CD1c-positive myeloid dendritic cell (primary cell): Measurements from ENCODE around the gene CTNNA2.
"Not testable (repeated sequence)": the region's sequence is repeated elsewhere in the genome, so short reads cannot be mapped to it uniquely, and the experiment has no call there.

Experiments
- DNase-seq: peaks from one replicate; pipeline ENCODE4 v3.0.0-alpha.2; 2016; ENCODE audit errors: extremely low spot score

The CTNNA2 gene

DNA sequence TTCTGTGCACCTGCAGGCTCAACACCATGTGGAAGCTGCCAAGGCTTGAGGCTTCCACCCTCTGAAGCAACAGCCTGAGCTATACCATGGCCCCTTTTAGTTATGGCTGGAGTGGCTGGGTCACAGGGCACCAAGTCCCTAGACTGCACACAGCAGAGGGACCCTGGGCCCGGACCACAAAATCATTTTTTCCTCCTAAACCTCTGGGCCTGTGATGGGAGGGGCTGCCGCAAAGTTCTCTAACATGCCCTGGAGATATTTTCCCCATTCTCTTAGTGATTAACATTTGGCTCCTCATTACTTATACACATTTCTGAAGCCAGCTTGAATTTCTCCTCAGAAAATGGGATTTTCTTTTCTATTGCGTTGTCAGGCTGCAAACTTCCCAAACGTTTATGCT lies 691.1 kb downstream of the CTNNA2 start:
- not testable (repeated sequence) for DNase-seq

DNA sequence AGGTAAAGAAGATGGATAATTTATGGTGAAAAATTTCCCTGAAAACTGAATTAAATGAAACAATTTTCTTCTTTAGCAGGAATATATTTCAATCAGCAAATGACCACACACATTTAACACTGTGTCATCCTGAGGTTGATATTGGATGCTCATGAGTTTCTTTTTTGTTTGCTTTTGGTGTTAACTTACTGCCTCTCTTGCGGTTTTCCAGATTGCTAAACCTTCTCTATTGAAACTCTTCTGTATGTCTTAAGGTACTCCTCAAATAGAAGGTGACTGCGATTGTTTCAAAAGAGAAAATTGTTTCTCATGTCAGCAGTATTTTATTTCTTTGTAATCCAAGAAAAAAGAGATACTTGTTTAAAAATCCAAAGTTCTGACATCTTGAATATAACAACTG lies 692.6 kb downstream of the CTNNA2 start:
- no peak for DNase-seq

DNA sequence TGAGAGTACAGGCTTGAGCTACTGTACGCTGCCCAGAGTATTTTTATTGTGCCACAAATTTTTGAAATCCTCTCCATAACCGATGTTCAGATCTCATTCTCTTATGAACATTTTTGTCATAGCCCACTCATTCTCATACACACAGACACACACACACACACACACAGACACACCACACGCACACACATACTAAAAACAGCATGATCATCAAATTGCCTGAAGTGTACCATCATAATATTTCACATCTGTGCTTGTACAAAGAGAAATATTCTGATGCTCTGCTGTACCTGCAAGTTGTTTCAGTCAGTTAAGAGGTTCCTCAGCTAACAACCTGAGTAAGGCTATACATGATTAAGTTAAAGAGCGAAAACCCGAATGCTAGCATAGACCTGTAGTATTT lies 696.6 kb downstream of the CTNNA2 start:
- DNase-seq: no peak

DNA sequence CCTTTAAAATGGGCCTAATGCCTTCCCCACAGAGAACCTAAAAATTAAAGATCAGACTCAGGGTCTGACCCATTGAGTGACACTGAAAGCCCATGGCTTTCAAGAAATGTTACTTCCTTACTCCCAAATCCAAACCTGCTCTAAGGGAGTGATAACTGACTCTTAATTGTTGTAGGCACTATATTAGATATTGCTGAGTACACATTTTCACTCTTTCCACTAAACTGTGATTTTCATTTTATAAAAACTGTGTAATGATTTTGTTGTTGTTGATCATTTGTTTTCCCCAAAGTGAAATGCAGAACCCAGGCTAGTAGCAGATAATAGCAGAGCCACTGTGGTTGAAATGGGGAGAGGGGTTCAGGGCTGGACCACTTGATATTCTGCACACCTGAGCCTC lies 704.6 kb downstream of the CTNNA2 start:
- no peak for DNase-seq

DNA sequence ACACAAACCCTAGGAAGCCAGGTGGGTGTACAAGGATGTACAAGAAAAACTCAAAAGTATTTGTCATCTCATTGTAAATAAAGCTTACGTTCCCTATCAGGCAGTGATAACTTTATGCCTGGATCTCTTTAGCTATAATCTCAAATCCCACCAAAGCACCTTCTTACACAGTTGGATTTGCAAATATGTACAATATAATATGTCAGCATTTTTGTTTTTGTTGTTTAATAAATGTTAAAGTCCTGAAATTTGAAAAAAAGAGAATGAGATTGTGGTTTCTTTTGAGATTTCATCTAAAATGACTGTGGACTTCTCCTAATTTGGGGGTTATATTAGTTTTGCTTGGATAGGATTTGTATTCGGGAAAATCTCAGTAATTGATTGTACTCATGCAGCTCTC lies 709.8 kb downstream of the CTNNA2 start:
- DNase-seq: no peak

DNA sequence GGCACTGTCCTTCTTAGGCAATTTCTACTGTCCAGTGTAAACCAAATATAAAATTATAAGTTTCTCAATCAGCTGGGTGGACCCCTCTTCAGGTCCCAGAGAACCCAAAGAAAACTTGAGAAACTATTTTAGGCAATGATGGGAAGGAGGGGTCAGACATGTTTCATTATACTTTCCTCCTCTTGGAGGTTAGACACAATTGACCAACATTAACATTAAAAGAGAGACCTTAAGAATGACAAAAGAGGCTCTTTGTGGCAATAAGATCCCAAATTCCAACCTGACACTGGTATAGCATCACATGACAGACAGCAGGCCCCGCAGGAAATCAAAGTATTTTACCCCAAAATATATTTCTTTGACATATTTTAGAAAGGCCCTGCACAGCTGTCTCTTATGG lies 718.6 kb downstream of the CTNNA2 start:
- DNase-seq: no peak

DNA sequence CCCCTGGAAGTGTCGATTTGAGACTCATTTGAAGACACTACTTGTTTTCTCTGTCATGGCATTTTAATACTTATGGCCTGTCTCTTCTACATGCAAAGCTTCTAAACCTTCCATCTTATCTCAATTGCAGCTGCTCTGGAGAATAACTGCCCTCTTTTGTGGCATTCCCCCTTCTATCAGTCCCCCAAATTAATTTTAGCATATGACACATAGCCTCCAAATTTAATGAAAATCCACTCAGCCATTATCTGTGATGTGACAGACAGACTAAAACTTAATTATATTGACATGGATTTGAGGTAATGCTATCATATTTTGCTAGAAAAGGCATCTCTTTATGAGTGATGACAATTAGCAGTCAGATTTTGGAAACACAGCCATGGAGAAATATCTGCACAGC lies 720.5 kb downstream of the CTNNA2 start:
- DNase-seq: no peak

DNA sequence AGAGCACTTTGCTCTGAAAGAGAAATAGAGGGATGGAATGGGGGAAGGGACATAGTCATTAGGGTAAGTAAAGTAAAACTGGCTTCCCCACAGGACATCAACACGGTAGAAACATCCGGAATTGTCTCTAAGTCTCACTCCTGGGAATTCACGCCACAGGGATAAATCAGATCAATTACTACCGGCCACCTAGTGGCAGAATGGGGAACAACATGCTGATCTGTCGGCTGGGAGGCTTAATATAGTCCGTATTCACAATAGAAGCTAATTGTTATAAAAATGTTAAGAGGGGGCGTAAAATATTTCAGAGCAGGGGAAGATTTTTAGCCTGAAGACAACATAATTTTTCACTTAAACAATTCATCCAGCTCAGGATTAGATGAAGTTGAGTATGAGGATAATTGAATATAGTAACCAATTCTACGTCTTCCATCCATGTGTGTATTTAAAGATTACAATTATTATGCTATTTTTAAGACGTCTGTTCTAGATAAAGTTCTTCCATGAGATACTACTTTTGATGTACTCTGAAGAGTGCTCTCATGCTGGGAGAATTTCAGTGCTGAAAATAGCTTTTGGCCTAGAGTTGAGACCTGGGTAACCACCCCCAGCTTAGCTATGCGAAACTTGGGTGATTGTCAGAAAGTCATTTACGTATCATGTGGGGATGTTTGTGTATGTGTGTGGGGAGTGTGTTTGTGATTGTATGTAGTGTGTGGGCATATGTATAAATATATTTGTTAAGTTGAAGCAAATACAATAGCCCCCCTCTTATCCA lies 726.0 kb downstream of the CTNNA2 start:
- peak; percentile 3 for DNase-seq

DNA sequence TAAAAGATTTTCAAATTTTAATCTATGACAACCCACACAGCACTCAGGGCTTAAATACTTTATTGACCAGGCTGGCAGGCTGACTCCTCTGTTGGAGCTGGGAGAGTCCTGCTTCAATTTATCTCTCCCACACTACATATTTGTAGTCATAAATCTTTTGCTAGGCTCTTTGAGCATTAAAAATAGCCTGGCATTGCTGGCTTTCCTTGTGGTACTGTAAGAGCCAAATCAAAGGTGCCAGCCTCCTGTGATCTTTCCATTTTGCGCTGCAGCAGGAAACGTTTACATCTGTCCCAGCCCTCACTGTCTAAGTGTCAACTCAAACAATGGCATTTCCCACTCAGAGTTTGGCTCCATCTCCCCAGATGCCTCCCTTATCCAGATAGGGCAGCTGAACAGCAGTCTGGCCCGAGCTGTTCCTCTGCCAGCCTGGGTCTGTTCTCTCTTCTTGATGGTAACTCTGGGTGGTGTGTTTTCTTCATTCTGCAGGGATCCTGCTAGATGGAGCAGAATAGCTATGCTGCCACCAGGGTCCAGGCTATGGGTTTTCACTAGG lies 729.6 kb downstream of the CTNNA2 start:
- no peak for DNase-seq

DNA sequence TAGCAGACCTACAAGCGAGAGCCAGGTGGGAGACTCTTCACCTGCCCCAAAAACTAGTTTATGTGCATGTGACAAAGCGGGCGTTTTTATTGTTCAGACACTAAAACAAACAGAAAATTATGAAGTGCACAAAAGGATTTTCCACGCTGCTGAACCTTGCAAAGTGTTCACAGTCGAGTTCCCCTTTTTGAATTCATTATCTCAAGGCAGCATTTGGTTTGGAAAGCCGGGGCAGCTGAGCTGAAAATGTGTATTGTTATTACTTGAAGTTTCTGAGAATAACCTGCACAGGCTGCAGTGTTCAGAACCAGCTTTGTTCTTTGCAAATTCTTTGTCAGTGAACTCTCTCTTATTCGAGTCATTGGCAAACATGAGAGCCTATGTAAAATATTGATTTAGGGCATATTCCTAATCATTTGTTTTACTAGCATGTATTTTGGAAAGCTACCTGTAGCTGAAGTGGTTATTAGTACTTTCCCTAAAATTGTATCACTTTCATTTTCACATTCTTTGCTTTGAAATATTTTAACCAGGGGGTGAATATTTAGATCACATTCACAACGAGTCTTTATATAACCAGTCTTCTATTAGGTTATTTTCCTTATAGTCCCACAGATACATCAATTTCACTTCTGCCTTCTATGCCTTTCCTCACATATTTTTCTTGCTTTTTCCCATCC lies 732.2 kb downstream of the CTNNA2 start:
- no peak for DNase-seq

DNA sequence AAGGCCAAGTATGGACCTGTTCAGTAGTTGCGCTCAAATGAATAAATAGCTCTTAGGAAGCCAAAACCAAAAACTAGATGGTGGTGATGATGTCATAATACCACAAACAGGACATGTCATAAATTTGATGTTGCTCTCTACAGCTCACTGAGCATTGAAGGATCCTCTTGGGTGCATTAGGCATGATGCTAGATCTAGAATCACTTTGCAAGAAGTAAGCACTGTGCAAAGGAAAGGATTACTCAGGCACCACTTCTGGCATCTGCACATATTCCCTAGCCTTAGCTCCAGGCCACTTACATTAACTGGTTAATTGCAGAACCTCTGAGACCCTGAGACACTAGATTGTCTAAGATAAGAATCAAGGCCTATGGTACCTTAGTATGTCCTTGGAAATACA lies 733.7 kb downstream of the CTNNA2 start:
- DNase-seq: no peak

DNA sequence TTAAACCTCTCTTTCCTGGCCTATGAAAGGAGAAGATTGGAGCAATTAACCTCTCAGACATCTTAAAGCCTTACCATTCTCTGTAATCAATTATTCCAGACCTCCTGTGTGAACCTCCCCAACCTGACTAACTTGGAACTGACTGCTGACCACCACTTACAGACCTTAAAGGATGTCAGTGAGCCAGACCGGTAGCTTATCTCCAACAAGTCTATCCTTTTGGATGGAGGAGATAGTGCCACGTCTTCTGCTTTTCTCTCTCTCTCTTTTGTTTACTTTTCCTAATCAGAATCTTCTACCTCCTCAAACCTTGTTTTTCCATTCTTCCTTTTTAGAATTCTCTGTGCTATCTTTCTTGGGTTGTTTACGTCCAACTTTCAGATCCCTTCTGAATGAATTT lies 734.5 kb downstream of the CTNNA2 start:
- no peak for DNase-seq

DNA sequence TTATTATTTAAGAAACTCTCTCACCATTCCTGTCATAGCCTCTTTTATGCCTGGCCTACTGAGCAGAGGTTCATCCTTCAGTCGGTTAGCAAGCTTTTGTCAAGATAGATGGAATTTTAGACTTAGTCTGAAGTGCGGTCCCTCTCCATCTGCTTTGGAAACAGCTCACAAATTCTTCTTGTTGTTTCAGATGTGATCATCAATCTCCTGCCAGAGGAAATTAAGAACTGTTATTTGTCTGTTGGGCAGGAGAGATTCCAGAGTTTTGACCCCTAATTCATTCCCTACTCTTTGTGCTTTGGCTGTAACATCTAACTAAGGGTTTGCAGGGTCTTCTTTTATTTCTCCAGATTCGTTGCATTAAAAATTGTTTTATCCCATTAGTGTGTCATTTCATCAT lies 735.3 kb downstream of the CTNNA2 start:
- no peak for DNase-seq

DNA sequence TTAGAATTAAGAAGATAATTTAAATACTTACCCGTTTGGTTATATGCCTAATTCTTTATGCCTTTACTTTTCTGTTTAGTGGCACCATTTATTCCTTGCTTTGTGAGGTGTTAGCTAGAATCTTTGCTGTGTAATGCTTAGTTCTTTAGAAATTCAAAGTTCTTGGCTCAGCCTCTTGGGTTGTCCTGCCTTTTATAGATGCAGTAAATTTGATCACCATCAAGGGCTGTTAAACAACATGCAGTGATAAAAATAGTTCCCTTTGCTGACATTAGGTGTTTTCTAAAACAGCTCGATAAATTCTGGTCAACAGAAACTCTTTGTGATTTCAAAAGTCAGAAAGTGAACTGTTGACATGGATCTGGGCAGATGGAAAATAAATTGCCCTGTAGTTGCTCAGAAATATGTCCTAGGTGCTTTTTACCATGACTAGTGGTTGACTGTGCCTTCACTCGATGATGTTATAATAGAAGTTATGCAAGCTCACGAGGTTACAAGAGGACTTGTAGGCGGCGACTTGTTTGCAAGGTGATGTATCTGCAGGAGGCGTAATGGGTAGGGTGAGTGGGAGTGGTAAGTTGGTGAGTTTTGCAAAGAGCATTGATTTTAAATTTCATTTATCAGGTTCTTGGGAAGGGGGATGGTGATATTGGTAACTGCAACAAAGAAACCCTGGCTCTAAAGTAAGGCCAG lies 739.6 kb downstream of the CTNNA2 start:
- no peak for DNase-seq

DNA sequence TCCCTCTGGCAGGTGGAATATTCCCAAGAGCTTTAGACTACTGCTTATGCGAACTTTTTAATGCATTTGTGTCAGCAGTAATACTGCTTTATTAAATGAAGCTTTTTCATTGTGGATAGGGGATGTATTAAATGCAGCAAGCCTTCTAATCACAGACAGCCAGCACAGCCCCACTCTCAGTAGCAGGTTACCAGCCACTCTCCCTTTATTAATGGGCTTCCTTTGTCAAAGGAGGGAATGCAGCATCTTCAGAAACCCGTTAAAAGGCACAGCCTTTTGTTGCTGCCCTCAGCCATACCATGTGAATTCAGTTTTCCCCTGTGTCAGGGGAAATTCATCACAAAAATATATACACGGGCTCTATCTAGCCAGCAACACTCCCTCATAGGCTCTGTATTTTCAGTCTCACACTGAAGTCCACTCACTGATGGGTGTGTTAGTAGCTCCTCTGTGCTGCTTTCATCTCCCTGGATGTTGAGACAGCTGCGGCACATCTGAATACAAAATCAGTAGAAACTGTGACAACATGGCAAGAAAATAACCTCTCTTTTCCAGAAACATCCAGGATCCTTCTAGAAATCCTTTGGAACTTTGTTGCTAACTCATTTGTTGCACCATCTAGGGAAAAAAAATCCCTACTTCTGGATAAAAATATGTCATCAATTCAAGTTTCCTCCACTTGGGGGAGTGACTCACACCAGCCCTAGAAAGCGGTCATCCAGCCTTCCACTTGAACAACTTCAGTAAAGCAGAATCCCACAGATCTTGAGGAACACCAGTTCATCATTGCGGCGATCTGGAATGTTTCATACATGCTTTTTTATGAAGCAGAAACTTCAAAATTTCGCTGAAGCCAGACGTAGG lies 743.3 kb downstream of the CTNNA2 start:
- no peak for DNase-seq

DNA sequence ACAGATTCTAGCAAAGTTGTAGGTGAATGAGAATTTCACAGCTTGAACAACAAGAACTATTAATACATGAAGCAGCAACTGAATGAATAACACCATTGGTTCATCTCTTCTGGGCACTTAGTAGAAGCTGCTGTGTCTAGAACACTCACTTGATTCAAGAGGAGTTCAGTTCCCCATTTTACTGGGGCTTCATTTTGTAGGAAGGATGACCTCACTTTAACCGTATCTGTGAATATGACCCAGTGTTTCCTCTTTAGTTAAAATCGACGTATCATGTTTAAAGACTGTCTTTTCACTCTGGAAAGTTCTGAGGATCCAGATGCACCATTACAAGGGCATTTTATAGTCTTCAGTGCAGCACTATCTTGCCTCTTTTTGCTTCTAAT lies 743.9 kb downstream of the CTNNA2 start:
- no peak for DNase-seq

DNA sequence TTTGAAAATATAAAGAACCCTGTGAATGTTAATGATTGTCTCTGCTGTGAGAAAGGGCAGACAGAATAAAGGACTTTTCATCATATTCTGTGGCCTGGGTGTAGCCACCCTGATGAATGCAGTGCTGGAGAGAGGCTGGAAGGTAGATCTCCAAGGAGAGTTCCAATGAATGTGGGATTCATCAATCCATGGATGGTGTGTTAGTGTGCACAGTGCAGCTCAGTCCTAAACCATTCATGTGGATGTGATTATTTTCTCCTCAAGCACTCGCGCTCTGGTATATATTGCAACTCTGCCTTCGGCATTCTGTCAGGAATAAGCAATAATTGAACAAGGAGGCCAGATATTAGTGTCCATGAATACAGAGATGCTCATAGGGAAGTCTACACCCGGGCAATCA lies 744.6 kb downstream of the CTNNA2 start:
- no peak for DNase-seq

DNA sequence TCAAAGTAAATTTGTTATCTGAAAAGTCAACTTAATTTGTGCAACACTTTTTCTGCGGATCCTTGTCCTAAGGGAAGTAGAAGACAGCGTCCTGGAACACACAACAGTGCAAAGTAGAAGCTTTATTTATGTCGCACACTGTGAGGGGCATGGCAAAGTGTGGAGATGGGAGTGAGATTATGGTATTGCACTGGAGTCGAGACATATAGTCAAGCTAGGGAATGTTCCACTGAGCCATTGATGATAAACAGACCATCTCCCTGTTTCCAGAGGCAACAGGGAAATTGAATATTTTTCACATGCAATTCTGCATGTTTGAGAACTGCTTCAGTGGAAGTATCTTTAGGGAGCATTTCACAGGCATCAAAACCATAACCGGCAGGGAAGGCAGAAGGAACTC lies 745.5 kb downstream of the CTNNA2 start:
- DNase-seq: no peak

DNA sequence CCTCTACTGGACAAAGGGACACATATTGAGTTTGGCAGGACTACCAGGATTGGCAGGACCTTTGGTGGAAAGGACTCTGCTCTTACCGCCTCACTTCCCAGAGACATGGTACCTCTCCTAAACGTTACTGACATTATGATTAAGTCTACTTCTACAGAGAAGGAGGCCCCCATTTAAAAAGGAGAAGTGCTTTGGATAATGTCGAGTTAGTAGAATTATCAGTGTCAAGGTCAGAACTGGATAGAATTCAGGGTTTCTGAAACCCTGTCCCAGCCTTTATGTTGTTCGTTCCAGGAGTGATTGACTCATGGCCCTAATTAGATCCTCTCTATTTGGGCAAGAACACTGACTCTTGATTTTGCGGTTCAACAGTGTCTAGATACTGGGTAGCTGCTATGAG lies 745.9 kb downstream of the CTNNA2 start:
- DNase-seq: no peak

DNA sequence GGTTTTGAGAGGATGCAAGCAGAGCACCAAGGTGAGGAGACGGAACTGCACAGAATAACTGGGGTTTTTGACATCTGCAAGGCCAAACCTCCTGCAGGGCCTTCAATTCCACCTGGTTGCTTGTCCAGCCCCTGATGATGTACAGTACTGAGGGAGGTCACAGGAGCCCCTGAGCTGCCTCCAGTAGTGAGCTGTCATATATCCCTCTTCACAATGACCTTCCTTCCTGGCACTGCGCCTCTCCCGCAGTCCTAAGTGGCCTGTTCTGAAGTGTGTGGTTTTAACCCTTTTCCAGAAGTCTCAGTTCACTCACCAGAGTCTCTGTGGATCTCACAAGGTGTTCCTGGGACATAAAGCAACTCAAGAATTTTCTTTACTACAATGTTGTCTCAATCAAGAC lies 746.4 kb downstream of the CTNNA2 start:
- DNase-seq: no peak

DNA sequence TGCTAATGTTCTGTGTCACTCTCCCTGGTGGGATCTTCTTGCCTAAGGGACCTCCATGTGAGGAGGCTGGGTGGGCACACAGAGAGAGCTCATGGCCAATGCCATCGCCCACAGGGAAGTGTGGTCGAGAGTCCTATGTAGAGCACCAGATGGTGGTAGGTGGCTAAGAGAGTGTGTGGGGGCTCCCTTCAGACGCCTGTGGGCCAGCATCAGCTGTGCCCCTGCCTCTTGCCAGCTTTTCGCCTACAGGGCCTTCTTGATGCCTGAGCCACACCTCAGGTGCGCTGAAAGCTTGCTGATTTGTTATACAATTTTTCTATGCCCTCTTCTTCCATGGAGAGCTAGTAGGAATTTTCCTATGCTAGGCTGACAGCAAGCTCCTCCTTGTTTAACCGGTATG lies 753.4 kb downstream of the CTNNA2 start:
- no peak for DNase-seq

DNA sequence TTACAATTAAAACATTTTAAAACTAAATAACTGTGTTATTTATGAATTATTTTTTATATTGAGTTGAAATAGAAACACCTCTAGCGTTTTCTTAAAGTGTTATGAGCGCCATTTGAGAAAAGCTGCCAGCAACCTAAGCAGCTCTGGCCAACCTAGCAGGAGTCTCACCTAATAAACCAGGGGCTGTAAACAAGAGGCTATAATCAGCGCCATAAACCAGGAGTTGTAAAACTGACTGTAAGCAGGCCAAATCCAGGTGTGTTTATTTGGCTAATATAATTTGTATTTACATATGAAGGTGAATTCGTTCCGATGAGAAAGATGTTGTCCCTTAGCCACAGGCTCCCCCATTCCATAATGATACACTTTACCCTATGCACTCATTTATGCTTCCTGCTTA lies 757.0 kb downstream of the CTNNA2 start:
- DNase-seq: no peak
